HG03354 (cell line): Measurements from ENCODE around the gene SLC10A2.
A peak's percentile ranks its signal among the peaks of the same experiment; 100 is the strongest.

ENCODE experiments used
- ATAC-seq: cut with Tn5 transposase; IDR thresholded peaks from one replicate; pipeline ENCODE4 v1.9.1; 2021; ENCODE audit warnings: mild to moderate bottlenecking; ENCODE audit not compliant: unreplicated experiment, poor library complexity, severe bottlenecking

The SLC10A2 gene

DNA sequence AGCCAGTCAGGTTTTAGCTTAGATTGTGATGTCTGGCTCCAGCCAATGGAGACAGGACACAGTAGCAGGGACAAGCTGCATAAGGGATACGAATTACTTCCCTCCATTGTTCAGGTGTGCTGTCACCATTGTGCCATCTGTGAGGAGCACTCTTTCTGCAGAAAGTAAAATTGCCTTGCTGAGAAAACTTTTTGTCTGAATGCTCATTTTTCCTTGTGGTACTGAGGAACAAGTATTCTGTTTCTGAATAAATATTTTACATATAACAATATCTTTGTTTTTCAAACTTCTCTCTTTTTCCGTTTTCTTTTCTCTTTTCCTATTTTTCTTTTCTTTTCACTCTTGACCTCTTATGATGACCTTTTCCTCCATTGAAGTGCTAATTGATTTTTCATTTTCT, 10.2 kb downstream of the SLC10A2 start:
- ATAC-seq: no peak

DNA sequence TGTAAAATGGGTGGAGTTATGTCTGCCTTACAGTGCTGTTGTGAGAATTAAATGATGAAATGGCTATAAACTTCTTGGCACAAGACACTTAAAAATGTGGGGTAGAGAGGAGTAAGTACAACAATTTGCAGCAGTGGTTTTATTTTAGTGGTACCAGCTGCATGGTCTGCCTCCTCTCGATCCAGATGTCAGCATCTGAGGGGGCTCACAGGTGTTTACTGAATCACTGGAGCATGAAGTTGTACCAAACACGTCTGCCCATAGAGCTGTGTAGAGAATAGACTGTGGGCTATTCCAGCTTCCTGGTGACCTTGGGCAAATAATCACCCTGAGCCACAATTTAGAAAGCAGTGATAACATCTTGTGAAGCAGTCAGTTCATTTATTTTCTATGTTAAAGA, 11.1 kb downstream of the SLC10A2 start:
- ATAC-seq: peak; percentile 50

DNA sequence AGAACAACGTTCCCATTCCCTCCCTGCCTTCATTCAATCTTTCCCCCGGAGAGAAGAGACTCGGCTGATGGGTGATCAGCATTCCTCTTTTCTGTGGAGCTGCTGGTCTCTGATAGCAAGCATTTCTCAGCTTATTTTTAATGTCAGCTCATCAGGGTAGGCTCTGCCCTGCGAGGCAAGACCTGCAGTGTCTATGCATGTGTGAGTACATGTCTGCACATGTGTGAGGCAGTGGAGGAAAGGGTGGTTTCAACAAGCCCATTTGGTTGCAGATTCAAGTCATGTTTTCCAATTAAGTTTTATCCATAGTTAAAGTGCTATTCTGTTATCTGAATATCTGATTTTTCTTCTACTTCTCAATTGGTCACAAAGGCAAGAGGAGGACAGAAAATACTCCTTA, 19.5 kb downstream of the SLC10A2 start:
- ATAC-seq: no peak

DNA sequence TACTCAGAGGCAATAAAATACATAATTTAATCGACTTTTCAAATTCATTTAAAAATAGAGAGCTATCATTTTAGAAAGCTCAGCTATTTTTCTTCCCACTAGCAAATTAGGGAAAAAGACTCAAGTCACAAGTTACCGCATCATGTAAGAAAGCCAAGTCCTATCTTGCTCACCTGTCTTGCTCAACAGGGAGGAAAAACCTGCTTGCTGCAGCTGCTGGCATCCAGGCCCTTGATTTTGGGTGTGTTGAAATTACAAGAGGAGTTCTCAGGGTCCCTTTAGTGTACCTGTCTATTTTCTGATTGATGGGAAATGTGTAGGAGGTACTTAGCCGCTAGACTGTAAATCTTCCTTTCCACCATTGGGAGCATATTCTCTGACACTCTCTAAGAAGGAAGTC, 22.2 kb downstream of the SLC10A2 start:
- no peak for ATAC-seq

DNA sequence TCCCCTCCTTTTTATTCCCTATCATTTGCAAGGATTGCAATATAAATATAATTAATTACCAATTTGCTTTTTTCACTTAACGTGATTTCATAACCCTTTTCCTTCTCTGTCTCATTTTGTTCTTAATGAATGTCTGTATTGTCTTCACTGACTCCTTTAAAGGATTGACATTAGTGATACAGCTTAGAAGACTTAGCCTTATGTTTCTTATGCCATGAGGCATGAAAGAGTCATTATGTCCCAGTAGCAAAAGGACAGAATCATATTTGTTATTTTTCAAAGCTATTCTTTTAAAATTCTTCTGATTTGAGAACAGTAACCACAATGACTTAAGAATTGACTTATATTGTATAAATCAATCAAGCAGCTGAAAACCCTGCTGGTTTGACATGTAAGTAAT, 26.2 kb downstream of the SLC10A2 start:
- no peak for ATAC-seq

DNA sequence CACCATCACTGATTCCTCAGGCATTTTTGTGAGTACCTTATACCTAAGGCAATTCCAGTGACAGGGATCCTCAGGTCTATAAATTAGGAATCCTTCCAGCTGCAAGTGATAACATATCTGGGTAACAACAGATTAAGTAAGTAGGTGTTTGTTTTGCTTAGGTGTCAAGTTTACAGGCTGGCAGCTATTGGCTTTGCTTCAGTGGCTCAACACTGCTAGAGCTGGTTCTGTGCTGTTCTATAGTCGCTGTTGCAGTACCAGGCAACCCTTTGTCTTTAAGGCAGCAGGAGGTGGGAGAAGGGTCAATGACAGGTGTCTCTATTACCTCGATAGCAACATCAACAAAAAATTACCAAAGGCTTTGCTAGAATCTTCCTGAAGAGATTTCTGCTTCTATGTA, 27.0 kb downstream of the SLC10A2 start:
- no peak for ATAC-seq

DNA sequence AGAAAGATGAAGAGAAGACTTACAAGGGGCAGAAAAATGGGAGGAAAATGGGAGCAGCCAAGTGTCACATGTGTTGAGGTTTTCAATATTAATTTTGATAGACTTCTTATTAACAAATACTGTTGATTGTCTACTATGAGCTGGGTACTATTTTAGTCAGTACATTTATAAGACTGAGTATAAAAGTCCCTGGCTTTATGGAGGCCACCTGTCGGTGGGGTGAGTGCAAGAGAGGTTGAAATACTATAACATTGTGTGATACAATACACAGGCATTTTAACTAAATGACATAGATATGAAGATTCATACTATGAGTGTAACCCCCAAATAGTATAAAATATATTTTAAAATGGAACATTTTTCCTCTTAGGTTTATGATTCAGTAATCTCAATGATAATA, 29.9 kb downstream of the SLC10A2 start:
- ATAC-seq: no peak

DNA sequence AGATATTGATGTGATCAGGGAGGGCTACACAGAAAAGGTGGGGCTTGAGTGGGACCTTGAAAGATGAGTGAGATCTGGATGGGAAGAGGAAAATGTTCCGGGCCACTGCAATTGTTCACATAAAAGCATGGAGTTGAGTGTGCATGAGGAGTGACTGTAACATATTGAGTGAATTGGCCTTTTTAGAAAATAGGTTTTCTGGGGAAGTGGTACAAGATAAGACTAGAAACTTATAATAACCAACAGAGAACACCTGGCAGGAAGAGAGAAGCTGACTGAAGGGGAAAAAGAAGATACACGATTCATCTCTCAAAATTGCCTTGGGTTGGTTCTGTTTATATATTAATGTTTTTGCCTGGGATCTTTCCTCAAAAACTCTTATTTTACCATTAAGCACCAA, 32.2 kb downstream of the SLC10A2 start:
- peak; percentile 32 for ATAC-seq

DNA sequence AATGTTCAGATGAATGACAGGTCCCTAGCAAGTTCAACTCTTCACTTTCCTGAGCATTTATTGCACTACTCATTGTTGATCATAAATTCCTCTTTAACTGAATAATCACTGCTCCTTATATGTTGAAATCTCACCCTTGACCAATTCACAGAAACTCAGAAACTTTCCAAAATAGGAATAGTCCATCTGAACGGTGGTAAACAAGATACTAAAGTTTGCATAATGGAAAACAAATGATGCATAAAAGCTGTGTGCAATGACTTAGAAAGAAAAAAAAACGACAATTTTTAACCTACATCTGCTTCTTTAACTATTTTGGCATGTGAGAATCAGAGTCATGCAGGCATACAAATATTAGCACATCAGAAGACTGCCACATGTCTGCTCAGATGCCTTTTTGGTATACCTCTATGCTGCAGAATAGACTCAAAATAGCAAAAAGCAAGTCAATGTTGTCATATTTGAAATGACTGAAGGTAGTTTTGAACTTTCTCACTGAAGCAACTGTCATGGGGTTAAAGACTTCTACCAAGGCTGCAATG, 34.8 kb downstream of the SLC10A2 start:
- ATAC-seq: peak; percentile 91

DNA sequence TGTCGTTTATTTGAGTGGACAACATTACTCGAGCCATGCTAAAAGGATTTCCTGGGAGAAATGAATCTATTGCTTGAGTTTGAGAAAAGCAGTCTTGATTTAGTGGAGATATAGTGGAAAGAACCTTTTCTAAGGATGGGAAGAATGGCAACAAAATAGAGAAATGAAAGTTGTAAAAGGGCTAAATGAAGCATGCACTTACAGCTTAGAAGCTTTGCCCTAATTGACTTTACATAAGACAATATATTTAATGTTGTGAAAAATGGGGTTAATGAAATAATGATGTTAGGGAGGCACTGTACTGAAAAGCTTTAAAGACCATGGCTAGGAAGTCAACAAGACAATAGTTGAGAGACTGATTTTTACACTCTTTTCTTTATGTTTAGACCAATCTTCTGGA, 35.4 kb downstream of the SLC10A2 start:
- no peak for ATAC-seq

DNA sequence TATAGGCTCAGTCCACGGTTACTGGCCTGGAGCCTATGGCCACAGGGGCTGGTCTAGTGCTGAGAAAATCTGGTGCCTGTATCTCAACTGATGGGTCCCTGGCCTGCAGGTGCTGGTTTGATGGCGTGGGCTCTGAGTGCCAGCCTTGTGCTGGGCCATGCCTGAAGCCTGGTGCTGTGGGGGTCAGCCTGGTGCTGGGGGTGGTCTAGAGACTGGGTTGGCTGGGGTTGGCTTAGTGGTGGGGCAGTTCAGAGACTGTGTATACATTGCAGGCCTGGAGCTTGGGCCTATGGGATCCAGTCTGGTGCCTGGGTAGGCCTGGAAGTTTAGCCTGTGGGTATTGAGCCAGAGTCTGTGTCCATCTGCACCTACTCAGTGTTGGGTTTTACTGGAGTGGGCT, 36.4 kb downstream of the SLC10A2 start:
- ATAC-seq: no peak

DNA sequence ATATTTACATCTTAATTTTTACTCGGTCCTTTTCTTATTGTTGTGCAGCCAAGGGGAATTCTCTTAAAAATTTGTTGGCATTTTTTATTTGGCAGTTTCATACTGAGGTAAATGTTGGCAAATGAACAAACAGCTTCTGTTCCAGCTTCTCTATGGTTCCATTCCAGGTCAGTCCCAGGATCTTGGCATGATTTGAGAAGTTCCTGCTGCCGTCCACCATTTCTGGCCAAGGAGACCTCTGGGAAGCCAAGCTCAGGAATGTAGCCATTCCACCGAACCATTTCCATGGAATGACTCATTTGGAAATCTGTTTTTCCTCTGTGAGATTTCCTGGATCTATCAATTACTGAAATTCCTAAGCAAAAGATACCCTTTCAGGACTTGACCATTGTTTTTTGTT, 43.9 kb downstream of the SLC10A2 start:
- no peak for ATAC-seq

DNA sequence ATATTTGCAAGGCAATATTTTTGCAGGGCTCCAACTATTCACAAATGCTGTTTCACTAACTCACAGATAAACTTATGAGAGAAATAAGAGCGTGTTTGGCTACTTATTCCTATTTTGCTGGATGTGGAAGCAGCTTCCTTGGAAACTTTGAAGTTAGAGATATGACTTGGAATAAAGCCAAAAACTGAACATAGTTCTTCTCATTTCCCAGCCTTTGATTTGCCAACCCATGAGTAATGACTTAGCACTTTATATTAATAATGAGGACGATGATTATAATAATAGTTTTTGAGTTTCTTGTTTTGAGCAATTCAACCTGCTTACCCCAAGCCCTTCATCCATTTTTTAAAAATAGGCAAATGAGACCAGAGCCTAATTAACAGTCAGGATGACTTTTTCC, 47.7 kb downstream of the SLC10A2 start:
- no peak for ATAC-seq

DNA sequence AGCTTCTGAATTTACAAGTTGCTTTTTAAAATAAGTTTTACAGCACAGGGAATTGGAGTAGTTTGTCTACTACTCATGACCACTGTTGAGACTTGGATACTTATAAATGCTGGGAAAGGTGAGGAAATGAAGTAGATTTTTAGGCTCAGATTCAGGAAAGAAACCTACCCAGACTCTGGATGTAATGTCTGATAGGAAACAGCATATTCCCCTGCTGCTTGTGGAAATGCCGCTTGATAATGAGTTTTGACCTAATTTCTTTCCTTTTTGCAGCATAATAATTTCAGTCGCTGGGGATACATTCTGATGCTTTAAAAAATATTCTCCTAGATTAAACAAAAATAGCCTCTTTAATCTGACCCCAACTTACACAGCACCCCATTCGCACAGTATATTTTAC, 53.6 kb downstream of the SLC10A2 start:
- ATAC-seq: no peak

DNA sequence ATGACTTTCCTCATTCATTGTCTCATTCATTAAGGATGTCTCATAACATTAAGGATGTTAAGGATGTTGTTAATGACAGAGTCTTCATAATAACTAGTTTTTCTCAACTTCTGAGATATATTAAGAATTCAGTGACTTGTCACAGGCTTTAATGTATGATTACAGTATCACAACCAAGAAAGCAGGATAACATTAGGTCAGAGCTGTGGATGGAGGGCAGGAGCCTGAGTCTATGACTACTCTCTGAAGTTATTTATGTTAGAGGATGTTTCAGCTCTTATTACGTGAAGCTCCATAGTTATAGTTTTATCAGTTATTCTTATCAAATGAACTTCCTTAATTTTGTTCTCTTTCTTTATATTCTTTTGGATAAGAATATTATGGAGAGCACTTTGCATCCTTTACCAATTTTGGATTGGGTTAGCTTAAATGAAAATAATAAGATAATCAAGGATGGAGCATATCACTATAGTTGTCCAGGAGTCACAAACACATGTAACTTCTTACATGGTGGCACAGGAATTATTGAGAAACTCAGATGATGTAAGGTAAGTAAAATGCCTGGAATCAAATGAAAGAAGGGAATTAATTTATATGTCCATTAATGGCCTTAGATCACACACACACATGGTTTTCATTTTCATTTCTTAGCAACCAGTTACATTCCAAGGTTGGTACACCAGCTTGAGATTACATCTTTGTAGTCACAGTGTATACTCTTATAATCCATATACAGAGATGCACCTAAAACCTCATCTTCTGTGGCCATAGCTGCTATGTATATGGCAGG, 57.0 kb downstream of the SLC10A2 start:
- no peak for ATAC-seq

DNA sequence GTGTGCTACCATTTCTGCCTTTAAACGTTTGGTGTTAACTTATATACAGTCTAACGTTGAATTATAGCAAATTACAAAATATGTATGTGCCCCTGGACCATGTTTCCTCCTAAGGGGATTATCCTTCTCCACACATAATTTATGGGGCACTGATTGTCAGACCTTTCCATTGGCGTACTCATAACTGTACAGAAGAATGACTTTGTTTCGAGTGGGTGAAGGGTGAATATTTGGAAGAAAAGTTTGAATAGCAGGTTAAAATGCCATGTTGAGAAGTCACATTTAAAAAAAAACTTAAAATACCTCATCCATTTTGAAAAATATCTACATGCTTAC, 58.8 kb downstream of the SLC10A2 start:
- ATAC-seq: peak; percentile 36

DNA sequence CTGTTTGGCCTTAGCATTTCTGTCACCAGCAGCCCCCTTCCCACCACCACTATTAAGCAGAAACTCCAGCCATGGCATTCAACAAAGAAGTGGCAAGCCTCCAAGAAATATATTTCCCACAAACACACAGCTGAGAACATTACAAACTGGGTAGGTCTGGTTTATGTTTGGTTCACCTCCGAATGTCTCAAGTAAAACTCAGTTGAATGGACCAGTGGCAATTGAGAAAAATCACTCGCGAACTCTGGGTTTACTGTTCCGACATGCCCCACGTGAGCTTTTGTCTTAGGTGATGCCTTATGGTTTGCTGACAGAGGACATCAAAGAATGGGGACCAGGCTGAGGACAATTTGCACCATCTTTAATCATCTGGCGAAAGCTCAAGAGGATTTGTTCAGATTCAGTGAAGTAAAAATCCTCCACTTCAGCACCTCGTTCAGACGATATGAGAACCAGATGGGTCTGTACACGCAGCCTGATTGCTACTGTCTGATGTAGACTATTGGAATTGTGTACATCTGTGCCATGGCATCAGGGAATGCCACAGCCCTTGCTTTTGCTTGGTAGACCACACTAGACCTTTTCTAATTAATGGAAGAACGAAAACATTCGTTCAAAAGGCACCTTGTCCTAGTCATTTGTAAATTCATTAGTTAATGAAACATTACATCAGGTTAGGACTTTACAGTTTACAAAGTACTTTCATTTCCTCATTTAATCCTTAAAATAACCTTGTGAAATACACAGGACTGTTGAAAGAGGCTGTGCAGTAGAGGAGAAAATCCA, 59.4 kb downstream of the SLC10A2 start:
- ATAC-seq: peak; percentile 95

DNA sequence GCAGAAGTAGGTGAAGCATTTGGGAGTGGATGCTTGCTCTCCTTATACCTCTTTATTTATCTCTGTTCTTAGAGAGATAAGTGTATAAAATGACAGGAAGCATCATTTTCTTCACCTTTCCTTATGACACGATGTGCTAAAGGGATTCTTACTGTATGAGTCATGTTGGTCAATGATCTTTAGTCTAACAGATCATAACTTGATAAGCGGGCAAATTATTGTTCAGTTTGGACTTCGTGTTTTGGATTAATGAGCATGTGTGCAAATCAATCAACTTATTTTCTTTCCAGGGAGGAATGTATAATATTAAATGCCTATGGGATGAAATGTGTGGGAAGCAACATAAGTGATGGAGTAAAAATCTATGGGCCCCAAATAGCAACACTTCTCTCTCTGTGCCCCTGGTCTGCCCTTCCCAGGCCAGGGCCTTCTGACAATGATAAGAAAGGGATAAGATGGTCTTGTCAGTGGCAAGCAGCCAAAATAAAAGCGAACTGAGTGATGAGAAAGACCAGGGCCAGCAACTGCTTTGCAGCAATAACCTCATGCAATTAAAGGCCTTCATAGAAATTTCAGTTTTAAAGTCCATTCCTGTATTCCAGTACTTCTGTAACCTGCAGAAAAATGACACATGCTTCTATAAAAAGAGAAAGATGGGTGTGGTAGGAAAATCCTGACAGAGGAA, 61.4 kb downstream of the SLC10A2 start:
- no peak for ATAC-seq

DNA sequence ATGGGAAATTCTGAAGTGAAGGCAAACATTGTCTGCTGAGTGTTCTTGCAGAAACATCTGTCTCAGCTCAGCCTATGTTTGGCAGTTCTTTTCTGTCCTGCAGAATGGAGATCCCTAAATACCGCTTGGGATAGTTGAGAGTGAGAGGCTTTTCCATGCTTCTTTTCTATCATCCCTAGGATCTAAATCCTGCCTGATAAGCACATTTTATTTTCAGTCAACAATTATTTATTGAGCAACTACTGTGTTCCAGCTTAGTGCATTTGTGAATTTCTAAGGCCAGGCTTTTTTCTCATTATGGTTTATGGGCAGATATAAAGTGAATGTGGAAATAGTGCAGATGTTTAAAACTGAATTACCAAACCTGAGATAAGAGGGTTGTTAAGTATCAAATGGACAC, 62.6 kb downstream of the SLC10A2 start:
- no peak for ATAC-seq

DNA sequence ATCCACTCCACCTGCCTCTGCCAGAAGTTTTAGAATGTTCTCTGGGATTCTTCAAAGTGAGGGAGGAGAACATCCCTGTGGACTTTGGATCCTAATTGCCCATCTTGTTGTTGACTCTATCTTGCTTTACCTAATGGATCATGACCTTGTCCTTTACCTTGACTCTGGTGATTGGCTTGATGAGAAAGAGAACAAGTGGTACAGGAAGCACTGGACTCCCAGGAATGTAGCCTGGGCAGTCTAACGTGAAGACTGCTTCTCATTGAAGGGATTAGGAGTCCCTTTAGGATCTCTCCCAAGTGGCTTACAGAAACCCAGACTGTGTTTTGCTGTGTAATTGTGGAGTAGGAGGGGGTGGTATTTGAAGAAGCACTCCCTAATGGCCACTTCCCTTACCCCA, 63.9 kb downstream of the SLC10A2 start:
- no peak for ATAC-seq

DNA sequence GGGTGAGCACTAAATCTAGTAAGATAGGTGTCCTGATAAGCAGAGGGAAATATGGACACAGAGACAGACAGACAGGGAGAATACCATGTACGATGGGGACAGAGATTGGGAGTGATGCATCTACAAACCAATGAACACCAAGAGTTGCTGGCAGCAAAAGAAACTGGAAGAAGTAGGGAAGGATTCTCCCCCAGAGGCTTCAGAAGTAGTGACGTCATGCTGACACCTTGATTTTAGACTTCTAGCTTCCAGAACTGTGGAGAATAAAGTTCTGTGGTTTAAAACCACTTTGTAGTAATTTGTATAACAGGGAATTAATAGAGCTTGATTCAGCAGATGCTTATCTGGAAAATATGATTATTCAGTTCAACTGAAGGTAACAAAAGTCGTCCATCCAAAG, 66.1 kb downstream of the SLC10A2 start:
- no peak for ATAC-seq
